Measurements from ENCODE around the gene SMYD1.

GRCh38 chr2:88125344-88125923 lies 57.8 kb downstream of the SMYD1 start:
- TF ChIP-seq CTCF (IDR thresholded peaks at IDR 0.05) (no peak), EZH2 (IDR thresholded peaks at IDR 0.05; ENCODE audit: borderline replicate concordance, insufficient read depth, low read depth, low read length, poor library complexity, severe bottlenecking) (no peak)

Data from B cell (primary cell).